HG02885 (cell line): ENCODE results near the gene MYO16.

ENCODE experiments used
- ATAC-seq: cut with Tn5 transposase; IDR thresholded peaks from one replicate; pipeline ENCODE4 v1.9.1; 2021; ENCODE audit warnings: mild to moderate bottlenecking; ENCODE audit not compliant: unreplicated experiment, poor library complexity

The MYO16 gene

DNA sequence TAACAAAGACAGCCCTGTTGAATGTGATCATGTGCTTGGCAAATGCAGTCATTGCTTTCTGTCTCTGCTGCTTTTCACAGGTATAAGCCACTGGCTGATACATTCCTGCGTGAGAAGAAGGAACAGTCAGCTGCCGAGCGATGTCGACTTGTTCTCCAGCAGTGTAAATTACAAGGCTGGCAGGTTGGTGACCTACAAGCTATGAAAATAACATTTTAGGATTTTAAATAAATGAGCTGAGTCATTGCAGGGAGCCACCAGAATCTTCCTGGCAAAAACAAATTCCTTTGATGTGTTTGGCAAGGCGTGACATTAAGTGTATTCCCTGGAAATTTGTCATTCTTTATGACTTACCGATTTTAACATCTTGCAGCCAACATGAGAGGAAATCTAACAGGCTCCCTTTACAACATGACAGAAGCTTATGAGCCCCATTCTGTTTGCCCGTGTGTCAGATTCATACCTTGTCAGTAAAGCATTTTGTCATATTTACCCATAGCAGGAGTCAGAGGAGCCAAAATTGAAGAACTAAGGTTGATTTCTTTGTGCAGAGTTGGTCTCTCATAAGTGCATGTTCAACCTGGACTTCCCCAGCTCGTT, 471.4 kb downstream of the MYO16 start:
- ATAC-seq, result no peak

DNA sequence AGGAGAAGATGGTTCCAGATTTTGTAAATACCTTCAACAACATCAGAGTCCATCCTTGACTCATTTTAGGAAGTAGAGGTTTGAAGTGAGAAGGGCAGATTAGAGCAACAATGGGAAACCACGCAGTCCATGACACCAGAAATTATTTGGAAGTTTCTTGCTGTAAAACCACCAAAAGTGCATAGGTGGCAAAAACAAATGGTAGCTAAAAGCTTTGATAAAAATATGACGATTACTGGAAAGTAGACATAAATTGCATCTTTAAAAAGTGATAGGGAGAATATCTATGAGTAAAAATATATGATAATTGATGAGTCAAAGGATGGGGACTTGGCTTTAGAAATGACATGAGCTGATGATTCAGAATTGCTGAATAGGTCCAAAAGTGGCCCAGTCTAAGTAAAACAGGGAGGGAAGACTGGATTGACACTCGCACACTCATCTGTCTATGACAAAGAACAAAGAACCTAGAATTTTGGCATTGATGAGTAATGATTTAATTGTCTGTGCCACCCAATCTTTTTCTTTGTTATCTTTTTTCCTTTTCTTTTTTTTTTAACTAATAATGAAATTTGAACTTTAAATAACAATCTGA, 472.2 kb downstream of the MYO16 start:
- no peak for ATAC-seq

DNA sequence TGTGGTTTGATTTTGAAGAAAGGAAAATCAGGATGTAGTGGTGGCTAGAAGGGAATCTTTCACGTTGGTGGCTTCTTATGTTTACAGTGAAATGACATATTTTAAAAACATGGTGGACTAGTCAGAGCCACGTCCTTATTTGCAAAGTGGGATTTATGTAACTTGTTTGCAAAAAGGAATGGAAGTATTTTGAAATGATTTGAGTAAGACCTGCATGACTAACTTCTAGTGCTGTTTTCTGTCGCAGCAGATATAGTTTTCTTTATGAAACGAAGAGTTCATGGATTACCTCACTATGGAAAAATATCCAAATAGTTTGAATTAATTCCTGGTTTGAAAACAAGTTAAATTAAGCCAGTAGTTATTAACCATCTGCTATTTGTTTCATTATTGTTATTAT, 476.5 kb downstream of the MYO16 start:
- no peak for ATAC-seq

DNA sequence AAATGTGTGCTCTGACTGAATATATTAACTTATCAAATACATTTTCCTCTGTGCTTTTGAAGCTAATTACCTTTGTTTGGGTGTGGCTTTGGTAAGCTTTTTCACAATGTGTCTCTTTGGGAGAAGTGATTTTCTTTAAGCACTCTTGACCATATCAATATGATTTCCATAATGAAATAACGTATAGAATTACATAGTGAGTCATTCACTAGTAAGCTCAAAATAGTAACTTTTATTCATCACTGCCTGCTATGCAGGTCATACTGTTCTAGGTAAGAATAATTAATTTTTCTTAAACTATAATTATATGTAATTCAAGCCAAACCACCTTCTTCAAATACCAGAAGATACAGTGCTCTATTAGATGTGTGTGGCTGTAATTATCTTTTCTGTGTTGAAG, 480.7 kb downstream of the MYO16 start:
- ATAC-seq, result no peak

DNA sequence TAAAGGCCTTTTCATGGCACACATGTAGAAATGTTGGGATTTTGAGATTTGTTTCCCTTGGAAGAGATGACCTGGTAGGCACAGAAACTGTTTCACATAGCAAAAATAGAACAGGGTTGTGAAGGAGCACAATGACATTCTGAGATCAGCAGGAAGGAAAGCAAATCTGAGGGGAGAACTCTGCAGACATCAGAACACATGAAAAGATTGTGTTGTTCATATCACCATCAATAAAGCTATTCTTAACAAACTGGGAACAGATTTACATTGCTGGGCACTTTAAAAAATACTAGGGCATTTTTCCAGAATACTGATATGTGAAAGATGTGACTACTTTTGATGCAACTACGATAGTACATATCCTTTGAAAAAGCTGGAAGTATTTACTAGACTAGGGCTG, 481.7 kb downstream of the MYO16 start:
- ATAC-seq, result no peak

DNA sequence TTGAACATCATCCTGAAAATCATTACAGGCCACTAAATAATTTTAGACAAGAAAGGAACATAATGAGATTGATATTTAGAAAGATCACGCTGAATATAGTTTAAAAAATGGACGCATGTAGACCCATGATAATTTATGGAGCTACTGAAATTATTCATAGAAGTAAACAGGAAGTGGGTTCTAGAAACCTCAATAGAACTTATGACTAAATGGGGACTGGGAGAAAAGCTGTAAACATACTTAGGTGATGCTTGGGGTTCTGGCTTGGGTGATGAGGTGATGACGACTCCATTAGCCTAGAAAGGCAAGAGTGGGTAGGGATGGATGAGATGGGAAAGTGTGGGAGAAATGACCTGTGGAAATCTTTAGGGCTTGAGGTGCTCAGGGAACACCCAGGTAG, 484.0 kb downstream of the MYO16 start:
- ATAC-seq, result peak; percentile 66

DNA sequence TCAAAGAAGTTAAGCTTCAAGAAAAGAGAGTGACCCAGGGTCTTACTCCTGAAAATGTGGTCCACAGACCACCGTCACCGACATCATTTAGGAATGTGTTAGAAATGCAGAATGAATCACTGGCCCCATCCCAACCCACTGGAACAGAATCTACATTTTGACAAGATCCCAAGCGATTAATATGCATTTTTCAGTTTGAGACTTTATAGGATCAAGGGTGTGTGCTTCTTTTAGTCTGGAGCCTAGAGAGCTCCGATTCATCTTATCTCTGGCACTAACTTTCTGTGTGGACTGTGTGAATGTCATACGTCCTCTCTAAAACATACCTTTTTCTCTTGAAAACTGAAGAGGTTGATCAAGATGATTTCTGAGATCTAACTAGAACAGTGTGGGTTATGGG, 484.8 kb downstream of the MYO16 start:
- ATAC-seq, result no peak

DNA sequence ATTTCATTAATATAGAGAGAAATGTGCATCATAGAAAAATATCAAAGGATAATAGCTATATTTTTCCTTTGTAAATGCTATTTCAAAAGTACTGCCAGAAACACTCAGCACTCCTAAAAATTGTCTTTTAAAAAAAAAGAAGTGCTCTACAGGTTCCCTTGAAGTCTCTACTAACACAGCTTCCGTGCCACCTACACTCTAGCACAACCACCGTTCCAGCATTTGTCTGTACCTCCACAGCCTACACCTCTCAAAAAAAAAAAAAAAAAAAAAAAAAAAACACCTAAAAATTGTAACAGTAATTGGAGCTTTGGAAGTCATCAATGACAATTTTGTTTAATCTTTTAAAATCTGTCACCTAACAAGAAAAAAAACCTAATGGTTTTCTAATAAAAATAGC, 485.6 kb downstream of the MYO16 start:
- ATAC-seq, result no peak

DNA sequence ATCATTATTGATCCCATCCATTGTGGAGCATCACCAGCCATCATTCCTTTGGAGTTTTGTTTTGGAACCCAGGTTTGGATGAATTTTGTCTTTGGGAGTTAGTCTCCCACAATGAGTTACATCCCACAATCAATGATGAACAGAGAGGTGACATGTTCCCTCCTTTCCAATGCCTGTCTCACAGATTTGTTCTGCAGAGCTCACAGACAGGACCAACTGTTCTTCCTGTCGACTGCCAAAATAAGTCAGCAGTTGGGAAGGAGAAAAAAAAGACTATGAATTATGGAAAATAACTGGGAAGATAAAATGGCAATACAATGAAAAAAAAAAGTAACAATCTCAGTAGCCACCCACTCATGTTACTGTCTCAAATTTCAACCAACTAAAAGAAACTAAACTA, 489.1 kb downstream of the MYO16 start:
- ATAC-seq, result no peak

DNA sequence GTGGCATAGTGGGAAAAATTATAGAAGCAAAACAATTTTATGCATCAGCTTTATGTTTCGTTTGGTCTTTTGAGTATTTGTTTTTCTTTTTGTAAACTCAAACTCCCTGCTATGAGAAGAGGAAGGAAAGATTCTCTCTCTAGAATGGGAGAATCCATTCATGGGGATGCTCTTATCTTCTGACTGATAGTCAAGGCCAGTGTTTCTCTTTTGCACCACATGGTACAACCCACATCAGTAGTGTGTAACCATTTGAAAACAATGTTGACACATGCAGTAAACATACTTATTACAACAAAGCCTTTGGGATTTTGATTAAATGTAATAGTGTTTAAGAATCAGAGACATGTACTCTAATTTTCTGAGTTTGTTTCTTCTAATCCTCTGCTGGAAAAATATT, 490.5 kb downstream of the MYO16 start:
- ATAC-seq, result no peak

DNA sequence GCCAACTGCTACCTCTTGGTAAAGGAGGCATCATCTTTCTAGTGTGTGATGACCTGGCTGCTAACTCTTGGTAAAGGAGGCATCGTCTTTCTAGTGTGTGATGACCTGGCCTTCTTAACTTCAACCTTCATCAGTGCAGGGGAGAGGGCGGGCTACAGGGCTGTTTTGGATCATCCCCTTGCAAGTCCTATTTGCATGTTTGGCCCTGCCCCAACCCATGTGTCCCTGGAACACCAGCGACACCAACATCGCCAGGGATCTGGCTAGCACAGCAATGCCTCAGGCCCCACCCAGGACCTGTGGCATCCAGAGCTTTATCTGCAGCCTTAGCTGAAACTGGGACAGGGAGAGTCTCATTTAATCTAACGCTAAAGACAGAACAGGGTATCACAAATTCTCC, 492.4 kb downstream of the MYO16 start:
- no peak for ATAC-seq

DNA sequence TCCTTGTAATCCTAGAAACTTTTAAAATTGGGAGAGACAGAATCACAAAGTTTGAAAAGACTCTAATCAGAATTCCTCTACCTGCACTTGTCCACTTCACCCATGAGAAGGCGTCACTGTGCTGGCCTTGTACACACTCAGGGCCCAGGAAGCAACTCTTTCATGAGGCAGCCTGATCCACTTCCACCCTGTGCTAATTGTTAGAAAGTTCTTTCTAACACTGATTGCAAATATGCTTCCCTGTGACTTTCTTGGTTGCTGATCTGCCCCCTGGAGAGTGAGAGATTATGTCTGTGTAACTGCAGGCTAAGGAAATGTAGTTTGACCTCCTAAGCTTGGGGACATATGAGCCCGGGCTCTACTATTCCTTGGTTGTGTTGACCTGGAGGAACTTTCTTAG, 494.6 kb downstream of the MYO16 start:
- no peak for ATAC-seq

DNA sequence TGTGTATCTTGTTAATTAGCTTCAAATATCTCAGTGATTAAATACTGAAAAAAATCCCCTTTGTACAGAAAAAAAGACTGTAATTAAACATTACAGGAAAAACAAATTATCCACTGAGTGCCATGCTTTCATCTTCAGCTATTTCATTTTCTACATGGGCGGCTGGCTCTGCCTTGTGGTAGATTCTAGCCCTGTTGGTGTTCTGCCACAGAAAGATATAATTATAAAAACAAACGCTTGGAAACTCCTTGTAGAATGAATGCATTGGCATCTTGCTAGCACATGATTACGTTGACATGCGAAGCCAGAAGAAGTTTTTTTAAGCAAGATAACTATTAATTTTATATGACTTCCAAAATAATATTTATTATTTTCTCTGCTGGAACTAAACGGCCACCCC, 496.8 kb downstream of the MYO16 start:
- ATAC-seq, result no peak

DNA sequence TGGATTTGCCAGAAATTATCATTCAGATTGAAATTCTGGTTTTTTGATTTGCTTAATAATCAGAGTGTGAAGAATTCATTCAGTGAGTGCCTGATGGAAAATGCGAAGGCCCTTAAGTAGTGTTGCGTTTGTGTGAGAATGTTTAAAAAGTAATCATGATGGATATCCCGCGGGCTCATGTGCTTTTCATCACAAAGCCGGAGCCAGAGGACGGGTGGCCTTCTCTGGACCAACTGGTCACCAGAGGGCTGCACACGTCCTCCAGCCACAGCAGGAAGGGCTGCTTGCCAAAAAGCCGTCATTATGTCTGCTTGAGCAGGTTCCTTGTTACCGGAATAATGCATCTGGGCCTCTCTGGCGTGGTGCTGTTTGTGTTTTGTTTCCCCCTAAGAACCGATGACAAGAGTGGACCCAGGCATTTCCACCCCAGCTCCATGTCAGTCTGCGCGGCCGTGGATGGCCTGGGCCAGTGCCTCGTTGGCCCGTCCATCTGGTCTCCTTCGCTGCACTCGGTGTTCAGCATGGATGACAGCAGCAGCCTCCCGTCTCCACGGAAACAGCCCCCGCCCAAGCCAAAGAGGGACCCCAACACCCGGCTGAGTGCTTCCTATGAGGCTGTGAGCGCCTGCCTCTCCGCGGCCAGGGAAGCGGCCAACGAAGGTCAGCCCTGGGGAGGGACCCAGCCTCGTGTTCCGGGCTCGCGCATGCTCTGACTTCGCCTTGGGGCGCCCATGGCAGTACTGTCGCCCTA, 497.7 kb downstream of the MYO16 start:
- no peak for ATAC-seq

DNA sequence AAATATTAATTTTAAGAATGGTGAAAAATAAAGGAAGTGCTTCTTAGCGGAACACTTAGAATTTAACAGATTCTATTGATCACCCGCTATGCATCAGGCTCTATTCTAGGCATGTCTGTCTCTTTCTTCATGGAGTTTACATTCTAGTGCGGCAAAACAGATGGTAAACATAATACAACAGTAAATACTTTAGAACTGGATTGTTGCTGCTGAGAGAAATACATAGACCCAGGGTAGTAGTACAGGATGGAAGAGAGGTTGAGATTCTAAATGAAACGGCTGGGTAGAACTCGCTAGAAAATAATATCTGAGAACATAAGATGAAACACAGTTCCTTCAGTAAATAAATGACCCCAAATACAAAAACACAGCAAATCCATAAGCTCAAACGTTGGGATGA, 498.7 kb downstream of the MYO16 start:
- ATAC-seq, result no peak

DNA sequence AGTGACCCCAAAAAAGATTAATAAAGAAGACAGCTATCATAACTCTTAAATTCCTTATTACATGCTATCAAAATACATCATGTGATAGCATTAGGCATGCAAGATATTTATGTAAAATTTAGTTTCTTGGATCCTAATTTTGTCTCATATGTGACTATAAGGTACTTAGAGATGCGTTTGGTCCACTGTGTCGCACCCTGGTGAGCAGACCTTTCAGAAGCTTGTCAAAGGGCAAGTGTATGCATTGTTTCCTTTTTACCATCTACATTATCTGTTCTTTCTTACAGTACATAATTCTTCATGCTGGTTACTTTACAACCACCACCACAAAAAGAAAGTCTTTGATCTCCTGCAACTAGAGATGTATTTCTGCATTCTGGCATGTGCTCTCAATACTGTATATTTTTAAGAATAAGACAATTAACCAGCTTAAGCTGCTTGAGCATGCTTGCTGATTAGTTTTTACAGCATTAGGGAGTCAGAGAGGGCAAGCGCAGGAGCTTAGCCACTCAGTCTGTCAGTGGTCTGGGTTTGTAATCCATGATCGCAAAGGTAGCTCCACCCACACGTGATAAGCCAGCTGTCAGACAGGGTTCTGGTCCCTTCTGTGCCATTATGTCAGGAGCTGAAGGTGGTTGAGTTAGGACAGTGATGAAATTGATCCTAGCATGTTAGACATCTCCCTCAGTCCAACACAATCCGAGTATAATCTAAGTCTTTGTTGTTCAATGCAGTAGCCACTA, 500.9 kb downstream of the MYO16 start:
- no peak for ATAC-seq

DNA sequence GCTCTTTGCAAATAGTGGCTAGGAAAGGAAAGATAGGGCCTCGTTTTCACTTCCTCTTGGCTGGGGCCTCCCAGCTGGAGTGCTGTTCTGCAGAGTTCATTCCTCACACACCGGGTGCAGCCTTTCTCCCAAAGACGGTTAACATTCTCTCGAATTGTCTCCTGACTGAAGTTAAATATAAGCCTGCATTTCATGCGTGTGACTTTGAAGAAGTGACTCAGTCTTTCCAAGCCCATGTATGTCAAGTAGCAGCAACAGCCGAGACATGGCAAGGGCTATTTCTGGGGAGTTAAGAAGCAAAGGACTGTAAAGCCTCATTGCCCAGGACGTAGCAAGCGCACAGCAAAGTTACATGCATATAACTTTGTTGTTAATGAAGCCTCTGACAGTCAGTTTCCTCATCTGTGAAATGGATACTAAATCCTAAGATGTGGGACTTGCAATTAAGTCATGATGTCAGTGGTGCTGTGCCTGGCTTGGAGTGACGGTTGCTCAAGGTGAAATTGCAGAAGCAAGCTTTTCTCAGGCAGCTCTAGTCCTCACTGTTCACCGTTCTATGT, 502.4 kb downstream of the MYO16 start:
- peak; percentile 89 for ATAC-seq

DNA sequence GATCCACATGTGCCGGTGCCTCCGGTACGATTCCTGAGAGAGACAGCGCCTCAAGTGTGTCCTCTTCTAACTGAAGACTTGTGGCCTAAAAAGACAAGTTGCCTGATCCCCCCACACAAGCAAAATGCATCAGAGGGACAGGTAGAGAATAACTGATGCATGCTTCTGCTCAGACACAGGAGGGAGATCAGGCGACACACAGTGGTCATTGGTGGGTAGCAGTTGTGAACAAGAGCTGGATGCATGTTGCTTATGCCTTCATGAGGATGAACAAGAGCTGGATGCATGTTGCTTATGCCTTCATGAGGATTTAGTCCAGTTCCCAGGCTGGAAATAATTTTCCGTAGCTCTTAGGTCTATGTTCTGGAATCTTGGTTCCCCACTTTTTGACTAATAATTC, 505.6 kb downstream of the MYO16 start:
- no peak for ATAC-seq

DNA sequence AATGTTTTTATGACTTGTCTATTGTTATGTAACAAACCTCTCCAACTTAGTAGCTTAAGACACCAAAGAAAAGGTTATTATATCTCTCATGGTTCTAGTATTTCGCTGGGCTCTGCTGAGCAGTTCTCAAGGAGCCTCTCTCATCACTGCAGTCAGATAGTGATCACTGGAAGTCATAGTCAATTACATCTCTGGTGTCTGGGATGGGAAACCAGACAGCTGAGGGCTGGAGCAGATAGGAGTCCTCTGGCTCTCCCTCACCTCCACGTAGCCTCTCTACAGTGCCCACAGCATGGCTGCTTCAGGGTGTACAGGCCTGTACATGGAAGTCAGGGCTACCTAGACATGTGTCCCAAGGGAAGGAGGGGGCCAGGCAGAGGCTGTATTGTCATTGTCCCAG, 507.5 kb downstream of the MYO16 start:
- ATAC-seq, result no peak

DNA sequence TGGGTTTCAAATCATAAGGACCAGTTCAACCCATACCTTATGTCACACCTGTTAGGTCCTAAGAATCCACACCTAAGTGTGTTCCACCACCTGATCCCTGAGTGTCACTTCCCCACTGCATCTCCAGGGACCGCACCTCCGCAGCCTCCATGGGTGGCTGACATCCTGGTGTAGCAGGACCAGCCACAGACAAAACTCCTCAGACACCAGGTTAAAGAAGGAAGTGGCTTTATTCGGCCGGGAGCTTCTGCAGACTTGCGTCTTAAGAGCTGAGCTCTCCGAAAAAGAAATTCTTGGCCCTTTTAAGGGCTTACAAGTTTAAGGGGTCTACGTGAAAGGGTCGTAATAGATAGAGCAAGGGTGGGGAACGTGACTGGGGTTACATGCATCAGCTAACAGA, 509.9 kb downstream of the MYO16 start:
- ATAC-seq, result no peak

DNA sequence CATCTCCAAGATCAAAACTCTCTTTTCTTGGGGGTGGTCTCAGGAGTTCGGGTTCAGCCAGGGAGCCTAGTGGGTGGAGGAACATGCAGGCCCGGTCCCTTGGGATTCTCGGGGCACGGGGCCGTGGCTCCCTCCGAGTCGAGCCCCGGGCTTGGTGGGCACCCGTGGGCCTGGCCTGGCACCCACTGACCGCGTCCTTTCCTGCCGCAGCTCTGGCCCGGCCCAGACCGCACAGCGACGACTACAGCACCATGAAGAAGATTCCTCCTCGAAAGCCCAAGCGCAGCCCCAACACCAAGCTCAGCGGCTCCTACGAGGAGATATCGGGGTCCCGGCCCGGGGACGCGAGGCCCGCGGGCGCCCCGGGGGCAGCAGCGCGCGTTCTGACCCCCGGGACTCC, 510.6 kb downstream of the MYO16 start:
- ATAC-seq, result no peak
